Retina (tissue), 1 donor: ENCODE results near the gene ZNF57.
"Not testable (repeated sequence)": the region's sequence is repeated elsewhere in the genome, so short reads cannot be mapped to it uniquely, and the experiment has no call there.

Experiments used
- DNase-seq: peaks from one replicate; pipeline ENCODE4 v3.0.0-alpha.2; 2016

ZNF57 gene

DNA sequence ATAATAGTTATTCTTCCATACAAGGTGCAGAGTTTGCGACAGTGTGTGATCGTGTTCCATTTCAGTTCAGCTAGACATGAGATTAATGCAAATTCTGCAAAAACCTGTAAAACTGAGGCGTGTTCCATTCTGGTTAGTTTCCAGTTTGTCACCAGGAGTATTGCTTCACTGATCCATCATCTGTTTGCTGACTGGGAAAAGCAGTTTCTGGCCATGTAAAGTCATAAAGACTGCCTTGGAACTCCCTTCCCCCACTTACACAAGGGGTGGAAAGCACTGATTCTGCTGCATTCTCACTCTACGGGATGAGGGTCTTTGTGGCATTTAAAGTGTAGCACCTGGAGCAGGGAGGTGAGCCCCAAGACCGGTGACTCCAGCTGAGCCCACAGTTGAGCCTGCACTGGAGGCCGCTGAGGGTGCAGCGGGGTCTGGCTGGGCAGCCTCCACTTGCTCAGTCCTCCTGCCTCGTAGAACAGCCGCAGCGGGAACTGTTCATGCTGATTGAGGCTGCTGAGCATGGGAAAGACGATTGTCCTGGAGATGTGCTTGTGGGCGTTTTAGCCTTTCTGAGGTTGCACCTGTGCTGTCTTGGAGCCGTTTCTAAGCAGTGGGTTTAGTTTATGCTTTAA, 2.0 kb downstream of the ZNF57 start:
- no peak for DNase-seq

DNA sequence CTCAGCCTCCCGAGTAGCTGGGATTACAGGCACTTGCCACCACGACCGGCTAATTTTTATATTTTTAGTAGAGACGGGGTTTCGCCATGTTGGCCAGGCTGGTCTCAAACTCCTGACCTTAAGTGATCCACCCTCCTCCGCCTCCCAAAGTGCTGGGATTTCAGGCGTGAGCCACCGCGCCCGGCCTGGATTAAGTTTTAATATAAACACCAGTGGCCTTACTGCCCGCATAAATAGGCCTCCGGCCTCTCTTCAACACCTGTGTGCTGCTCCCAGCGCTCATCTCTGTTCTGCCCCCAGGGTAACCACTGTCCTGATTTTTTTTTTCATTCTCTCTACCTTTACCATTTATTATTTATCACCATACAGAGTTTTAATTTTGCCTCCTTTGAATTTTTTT, 2.6 kb downstream of the ZNF57 start:
- not testable (repeated sequence) for DNase-seq

DNA sequence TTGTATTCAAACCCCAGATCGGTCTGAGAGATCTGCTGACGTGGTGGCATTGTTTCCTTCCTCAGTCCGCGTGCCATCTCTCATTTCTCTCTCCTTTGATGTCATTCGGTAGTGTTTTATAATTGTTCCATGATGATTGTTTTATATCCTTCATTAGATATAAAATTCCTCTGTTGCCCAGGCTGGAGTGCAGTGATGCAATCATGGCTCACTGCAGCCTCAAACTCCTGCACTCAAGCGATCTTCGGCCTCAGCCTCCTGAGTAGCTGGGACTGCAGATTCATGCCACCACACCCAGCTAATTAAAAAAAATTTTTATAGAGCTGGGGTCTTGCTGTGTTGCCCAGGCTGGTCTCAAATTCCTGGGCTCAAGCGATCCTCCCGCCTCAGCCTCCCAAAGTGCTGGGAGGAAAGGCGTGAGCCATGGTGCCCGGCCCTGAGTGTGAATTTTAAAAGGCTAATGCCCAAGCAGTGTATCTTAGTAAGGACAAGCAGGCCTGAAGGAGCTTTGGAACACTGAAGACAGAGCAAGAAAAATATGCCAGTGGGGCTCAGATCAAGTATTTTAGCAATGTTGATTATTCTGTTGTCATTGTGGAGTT, 5.3 kb downstream of the ZNF57 start:
- no peak for DNase-seq

- DNase-seq, result no peak
These were observed 6.0 kb downstream of the ZNF57 start for GRCh38 chr19:2906631-2907195.

DNA sequence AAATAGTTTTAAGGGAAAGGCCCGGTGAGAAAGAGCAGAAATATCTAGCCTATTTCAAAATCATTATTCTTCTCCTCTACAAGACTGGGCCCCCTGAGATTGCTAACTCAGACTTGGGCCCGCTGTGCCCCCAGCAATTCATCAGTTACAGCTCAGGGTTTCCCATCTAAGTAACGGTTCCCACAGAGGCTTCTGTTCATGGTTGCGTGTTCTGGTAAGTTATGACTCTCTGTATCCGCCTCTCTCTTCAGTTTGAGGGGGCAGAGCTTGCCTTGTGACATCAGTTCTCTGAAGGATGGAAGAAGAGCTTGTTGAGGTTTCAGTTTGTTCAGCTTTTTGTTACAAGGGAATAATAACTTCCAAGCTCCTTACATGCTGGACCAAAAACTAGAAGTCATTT, 11.6 kb downstream of the ZNF57 start:
- DNase-seq, result no peak

- no peak for DNase-seq
These were observed 16.8 kb downstream of the ZNF57 start for GRCh38 chr19:2917275-2918184.

GRCh38 chr19:2922987-2923386, 22.3 kb downstream of the ZNF57 start:
- DNase-seq, result no peak

DNA sequence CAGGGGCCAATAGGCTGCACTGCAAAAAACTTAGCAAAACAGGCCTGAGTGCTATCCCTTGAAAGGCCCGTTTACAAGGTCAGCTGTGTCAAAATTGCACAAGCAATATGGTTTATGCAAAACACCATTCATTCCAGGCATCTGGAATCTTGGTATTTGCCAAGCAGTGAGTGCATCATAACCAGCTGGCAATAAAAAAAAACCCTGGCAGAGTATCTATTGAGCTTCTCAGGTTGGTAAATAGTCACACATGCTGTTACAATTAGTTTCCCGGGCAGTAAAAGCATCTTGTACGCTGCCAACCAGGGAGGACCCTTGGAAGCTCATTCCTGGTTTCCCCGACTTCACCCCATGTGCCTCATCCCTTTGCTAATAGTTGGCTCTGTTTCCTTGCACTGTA, 22.8 kb downstream of the ZNF57 start:
- no peak for DNase-seq

- DNase-seq, result no peak
These were observed 25.8 kb downstream of the ZNF57 start for GRCh38 chr19:2926341-2927031.

GRCh38 chr19:2927032-2927430, 26.3 kb downstream of the ZNF57 start:
- no peak for DNase-seq

- no peak for DNase-seq
These were observed 32.8 kb downstream of the ZNF57 start for GRCh38 chr19:2933490-2933910.

DNA sequence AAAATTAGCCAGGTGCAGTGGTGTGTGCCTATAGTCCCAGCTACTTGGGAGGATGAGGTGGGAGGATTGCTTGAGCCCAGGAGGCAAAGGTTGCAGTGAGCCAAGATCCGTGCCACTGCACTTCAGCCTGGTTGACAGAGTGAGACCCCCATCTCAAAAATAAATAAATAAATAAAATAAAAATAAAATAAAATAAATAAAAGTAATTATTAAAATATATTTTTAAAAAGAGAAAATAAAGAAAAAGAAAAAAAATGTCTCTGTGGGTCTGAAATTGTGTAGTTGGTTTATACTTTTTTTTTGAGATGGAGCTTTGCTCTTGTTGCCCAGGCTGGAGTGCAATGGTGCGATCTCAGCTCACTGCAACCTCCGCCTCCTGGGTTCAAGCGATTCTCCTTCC, 35.1 kb downstream of the ZNF57 start:
- not testable (repeated sequence) for DNase-seq

DNA sequence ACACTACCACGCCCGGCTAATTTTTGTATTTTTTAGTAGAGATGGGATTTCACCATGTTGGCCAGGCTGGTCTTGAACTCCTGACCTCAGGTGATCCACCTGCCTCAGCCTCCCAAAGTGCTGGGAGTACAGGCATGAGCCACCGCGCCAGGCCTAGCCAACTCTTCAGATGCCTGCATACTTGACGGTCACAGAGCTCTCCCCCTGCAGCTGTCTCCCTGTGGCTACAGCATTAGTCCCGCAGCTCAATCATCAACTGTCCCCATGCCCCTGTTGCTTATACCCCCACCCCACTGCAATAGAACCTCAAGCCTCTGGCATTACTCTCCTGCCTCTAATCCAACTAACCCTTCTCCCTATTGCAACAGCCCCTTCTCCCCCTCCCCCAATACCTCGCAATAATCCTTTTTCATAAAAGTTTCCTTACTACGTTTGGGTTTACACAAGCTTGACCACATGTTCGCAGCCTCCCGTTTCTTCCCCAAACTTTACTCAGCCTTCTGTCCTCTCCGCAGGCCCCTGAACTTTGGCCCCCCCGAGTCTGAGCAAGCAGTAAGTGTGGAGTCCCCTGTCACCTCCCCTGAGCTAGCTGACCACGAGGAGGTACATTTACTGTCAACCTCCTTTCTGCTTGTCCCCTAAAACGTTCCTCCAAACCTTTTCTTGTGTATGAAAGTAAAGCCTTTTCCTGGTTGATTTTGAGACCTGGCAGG, 42.4 kb downstream of the ZNF57 start:
- no peak for DNase-seq

DNA sequence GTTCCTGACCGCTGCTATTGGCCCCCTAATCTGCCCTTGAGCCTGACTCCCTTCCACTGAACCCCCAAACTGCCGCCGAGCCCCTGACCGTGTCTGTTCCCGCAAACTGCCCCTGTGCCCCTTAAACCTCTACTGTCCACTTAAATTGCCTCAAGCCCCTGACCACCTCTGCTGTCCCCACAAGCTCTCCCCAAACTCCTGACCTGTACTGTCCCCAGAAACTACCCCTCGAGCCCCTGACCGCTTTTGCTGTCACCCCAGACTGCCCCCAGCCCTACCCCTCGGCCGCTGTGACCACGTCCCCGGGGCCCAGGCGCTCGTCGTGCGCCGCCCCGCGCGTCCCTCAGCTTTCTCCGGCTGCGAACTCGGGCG, 43.7 kb downstream of the ZNF57 start:
- no peak for DNase-seq

DNA sequence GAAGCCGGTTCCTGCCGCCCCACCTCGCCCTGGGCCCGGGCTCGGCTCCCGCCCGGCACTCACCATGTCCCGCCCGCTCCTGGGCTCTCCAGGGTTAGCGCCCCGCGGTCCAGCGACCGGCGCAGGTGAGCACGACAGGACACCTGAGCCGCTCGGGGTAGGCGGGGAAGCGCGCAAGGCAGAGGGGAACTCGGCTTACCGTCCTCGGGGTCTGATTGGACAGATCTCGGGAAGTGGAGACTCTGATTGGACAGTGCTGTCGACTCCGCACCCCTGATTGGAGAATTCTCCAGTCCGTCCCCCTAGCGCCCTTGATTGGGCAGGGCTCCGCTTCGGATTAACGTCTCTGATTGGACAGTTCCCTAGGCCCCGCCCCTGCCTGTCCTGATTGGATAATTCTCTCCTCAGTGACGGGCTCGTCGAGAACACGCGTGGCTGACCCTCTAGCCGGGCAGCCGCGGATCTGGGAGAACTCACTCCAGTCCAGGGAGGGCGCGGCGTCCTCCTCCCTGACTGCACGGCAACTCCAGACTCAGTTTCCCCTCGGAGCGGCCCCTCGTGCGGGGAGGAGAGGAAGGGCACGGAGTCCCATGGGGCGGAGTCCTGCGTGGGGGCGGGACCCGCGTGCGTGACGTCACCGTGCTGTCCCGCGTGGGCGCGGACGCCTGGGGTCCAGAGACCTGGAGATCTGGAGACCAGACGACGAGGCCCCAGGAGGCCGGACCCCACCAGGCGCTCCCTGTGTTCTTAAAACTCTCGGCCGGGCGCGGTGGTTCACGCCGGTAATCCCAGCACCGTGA, 44.2 kb downstream of the ZNF57 start, which contains the start of gene ZNF77:
Gene ZNF77 (minus strand): TSS at position 197 of the 800 bp plus-strand sequence. CDS start 131 bp downstream, at position 66.
- peak; percentile 97 for DNase-seq

DNA sequence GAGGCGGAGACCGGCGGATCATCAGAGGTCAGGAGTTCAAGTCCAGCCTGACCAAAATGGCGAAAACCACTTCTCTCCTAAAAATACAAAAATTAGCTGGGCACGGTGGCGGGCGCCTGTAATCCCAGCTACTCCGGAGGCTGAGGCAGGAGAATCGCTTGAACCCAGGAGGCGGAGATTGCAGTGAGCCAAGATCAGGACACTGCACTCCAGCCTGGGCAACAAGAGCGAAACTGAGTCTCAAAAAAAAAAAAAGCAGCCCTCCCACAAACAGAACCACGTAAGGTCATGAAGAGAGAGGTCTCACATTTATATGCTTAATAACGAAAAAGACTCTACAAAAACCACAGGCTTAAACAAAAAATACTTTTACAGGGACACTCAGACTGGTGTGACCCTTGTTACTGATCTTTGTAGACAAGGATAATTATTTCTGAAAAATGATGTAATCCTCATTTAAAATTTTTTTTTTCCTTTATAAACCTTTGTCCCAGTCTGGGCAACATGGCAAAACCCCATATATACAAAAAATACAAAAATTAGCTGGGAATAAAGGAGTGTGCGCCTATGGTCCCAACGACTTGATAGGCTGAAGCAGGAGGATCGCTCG, 45.0 kb downstream of the ZNF57 start:
- DNase-seq, result no peak

DNA sequence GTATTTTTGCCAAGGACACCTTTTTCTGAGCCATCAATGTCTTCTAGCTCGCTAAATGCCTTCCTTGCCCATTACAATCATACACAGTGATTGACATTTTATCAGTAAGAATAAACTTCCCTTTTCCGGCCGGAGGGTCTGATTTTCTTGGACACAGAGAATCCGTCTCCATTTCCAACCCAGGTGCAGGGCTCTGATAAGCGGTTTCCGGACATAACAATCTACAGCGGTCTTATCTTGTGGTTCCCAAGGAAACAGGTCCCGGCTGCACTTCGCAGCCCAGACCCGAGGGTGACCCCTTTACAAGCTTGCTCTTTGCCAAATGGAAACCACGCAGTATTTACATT, 49.2 kb downstream of the ZNF57 start:
- no peak for DNase-seq

- peak; percentile 99 for DNase-seq
These were observed 49.8 kb downstream of the ZNF57 start for GRCh38 chr19:2950286-2951124.

DNA sequence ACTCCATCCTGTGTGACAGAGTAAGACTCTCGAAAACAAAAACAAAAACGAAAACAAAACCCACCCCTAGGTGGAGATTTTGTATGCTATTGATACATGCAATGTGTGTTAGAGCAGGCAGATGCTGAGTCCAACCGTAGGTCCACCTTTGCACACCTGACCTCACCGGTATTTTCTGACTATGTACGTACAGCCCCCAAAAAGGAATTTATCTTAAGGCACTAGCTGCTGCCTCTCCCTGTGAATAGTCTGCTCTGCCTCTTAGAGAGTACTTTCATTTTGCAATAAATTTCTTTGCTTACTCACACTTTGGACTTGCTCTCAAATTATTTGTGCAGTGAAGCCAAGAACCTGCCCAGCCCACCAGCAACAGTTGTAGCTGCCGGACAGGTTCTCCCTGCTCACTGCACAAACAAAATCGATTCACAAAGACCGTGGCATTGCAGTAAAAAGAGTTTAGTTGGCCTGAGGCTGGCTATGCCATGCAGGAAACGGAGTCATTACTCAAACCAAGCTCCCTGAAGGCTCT, 52.3 kb downstream of the ZNF57 start:
- DNase-seq, result no peak

DNA sequence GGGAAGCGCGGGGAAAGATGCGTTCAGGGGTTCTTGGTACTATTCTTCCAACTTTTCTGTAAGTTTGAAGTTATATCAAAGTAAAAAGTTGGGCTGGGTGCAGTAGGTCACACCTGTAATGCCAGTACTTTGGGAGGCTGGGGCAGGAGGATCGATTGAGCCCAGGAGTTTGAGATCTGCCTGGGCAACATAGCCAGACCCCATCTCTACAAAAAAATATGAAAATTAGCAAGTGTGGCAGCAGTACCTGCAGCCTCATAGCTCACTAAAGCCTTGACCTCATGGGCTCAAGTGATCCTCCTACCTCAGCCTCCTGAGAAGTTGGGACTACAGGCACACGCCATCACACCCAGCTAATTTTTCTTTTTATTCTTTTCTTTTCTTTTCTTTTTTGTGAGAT, 56.4 kb downstream of the ZNF57 start:
- DNase-seq, result no peak
